GM23338 (cell line): ENCODE measurements around the gene ZNF287.

ENCODE experiments used
- CREB1 ChIP-seq: fragments of 250-450 bp; sonication (Bioruptor Pico); IDR thresholded peaks from 2 replicates; pipeline ENCODE4 v1.5.0; 2020; ENCODE audit warnings: low read depth, mild to moderate bottlenecking, moderate library complexity
- CTCF ChIP-seq, 2 experiments: fragments of 200-600 bp in 1 of 2; sonication (generic) in 1 of 2; conservative IDR thresholded peaks; 2 replicates each; pipeline versions ENCODE4 v1.5.1 to v1.6.1; 2016 to 2017; ENCODE audit warnings: antibody characterized with exemption in 2 of 2, low read depth in 2 of 2, mild to moderate bottlenecking in 2 of 2, moderate library complexity in 1 of 2
- ETS1 ChIP-seq: IDR thresholded peaks from 2 replicates; pipeline ENCODE4 v1.6.1; 2016; ENCODE audit warnings: antibody characterized with exemption
- EZH2 ChIP-seq: fragments of 200-600 bp; sonication (generic); IDR thresholded peaks from one replicate; pipeline ENCODE4 v1.8.0; 2017; ENCODE audit warnings: antibody characterized with exemption, mild to moderate bottlenecking, low read depth; ENCODE audit not compliant: unreplicated experiment
- EZH2phosphoT487 ChIP-seq: fragments of 200-600 bp; sonication (generic); IDR thresholded peaks from one replicate; pipeline ENCODE4 v1.8.1; 2018; ENCODE audit warnings: antibody characterized with exemption; ENCODE audit not compliant: unreplicated experiment
- POLR2AphosphoS5 ChIP-seq: IDR thresholded peaks from 2 replicates; pipeline ENCODE4 v1.6.1; 2016; ENCODE audit warnings: antibody characterized with exemption, low read depth
- REST ChIP-seq: IDR thresholded peaks from one replicate; pipeline ENCODE4 v1.6.1; 2018; ENCODE audit warnings: antibody characterized with exemption; ENCODE audit not compliant: unreplicated experiment
- ZNF331 ChIP-seq: fragments of 250-450 bp; sonication (Bioruptor Pico); IDR thresholded peaks from 2 replicates; pipeline ENCODE4 v1.5.0; 2020; ENCODE audit warnings: low read depth, mild to moderate bottlenecking, moderate library complexity

GRCh38 chr17:16585796-16586195, 16.8 kb upstream of the ZNF287 start:
- no peak for TF ChIP-seq EZH2
- no peak for TF ChIP-seq CTCF (conservative IDR thresholded peaks at IDR 0.05; ENCODE audit: low read depth in 2 of 2)
- TF ChIP-seq POLR2AphosphoS5: no peak
- no peak for TF ChIP-seq REST
- TF ChIP-seq ETS1: no peak
- no peak for TF ChIP-seq CREB1
- no peak for TF ChIP-seq ZNF331 (CRISPR knock-in tag)
- TF ChIP-seq EZH2phosphoT487: no peak
